Naive B cell (primary cell): ENCODE measurements around the gene TBC1D8. TPM values are rescaled to one million over a fixed set of nuclear protein-coding genes. Genes with fewer than 3 reads are reported as not detected.
A peak's percentile ranks its signal among the peaks of the same experiment; 100 is the strongest.

Experiments used
- ATAC-seq, 2 donors: fragments of 150-1000 bp; cut with Tn5 transposase; 2 replicates each; pipeline ENCODE4 v1.10.0; 2021; ENCODE audit warnings: low read depth in 2 of 2, mild to moderate bottlenecking in 2 of 2, moderate library complexity in 2 of 2
- DNase-seq: peaks from one replicate; pipeline ENCODE4 v3.0.0; 2022
- H3K27ac Mint-ChIP-seq, 6 donors: one replicate each; pipeline ENCODE4 v1.8.0; 2020 to 2022; ENCODE audit warnings: mild to moderate bottlenecking in 6 of 6, mixed read lengths in 6 of 6, moderate library complexity in 5 of 6, inconsistent platforms in 2 of 6
- H3K27me3 Mint-ChIP-seq, 3 donors: one replicate each; pipeline ENCODE4 v1.8.0; 2021 to 2022; ENCODE audit warnings: mixed read lengths in 3 of 3, mild to moderate bottlenecking in 1 of 3
- H3K36me3 Mint-ChIP-seq, 2 donors: one replicate each; pipeline ENCODE4 v1.8.0; 2020 to 2022; ENCODE audit warnings: mixed read lengths in 2 of 2, inconsistent platforms in 1 of 2, mild to moderate bottlenecking in 1 of 2
- H3K4me1 Mint-ChIP-seq, 3 donors: one replicate each; pipeline ENCODE4 v1.8.0; 2020 to 2022; ENCODE audit warnings: mixed read lengths in 3 of 3, inconsistent platforms in 1 of 3, mild to moderate bottlenecking in 1 of 3, moderate library complexity in 1 of 3
- H3K4me3 Mint-ChIP-seq, 8 donors: one replicate each; pipeline ENCODE4 v1.8.0; 2020 to 2022; ENCODE audit warnings: mild to moderate bottlenecking in 8 of 8, mixed read lengths in 8 of 8, moderate library complexity in 8 of 8, inconsistent platforms in 2 of 8
- H3K9me3 Mint-ChIP-seq, 7 donors: one replicate each; pipeline ENCODE4 v1.8.0; 2020 to 2022; ENCODE audit warnings: mixed read lengths in 7 of 7, mild to moderate bottlenecking in 5 of 7, inconsistent platforms in 2 of 7, moderate library complexity in 1 of 7
- polyA plus RNA-seq, 6 donors: library from polyadenylated mRNA; unstranded; fragments of 300-500 nt; fragmentation: Illumina TruSeq; gene quantifications; one replicate each; pipeline ENCODE4 v1.2.3, GENCODE V29; 2021; ENCODE audit warnings: low read depth in 6 of 6

Gene TBC1D8
- polyA plus RNA-seq, 6 donors from 2014 or later, result 0.19 to 0.72 (median 0.23) TPM; not detected in 1

- peaks cover 9 to 34% (median 10%) of the 10 kb centered on the region in 3 donors for H3K27me3 Mint-ChIP-seq
- H3K36me3 Mint-ChIP-seq, result peaks cover 0 to 3% of the 10 kb centered on the region in 2 donors
- peaks cover 0 to 1% (median 0%) of the 10 kb centered on the region in 7 donors for H3K9me3 Mint-ChIP-seq
- H3K4me1 Mint-ChIP-seq, result no peaks in the 10 kb centered on the region
- H3K4me3 Mint-ChIP-seq, result peak overlapping the region in 1 of 8 donors; percentile 48
- DNase-seq, result no peak
- ATAC-seq, result no peak
- peak overlapping the region in 1 of 6 donors; percentile 42 for H3K27ac Mint-ChIP-seq
Measured at GRCh38 chr2:101123795-101124471, 27.2 kb downstream of the TBC1D8 start.

GRCh38 chr2:101121174-101121573 is 30.0 kb downstream of the TBC1D8 start:
- DNase-seq (no peak), ATAC-seq (no peak)
- H3K27me3 Mint-ChIP-seq, result peaks cover 4 to 27% (median 10%) of the 10 kb centered on the region in 3 donors
- H3K36me3 Mint-ChIP-seq, result no peaks in the 10 kb centered on the region
- H3K4me1 Mint-ChIP-seq, result no peaks in the 10 kb centered on the region
- peaks cover 0 to 1% (median 0%) of the 10 kb centered on the region in 7 donors for H3K9me3 Mint-ChIP-seq
- H3K4me3 Mint-ChIP-seq, result no peak overlapping the region
- peak overlapping the region in 1 of 6 donors; percentile 49 for H3K27ac Mint-ChIP-seq

- no peak for ATAC-seq
- Mint-ChIP-seq H3K27me3 (peaks cover 0 to 19% (median 10%) of the 10 kb centered on the region in 3 donors), H3K27ac (peak overlapping the region in 1 of 6 donors; percentile 68), H3K4me1 (no peaks in the 10 kb centered on the region), H3K36me3 (no peaks in the 10 kb centered on the region), H3K4me3 (no peak overlapping the region), H3K9me3 (peaks cover 0 to 1% (median 0%) of the 10 kb centered on the region in 7 donors)
- no peak for DNase-seq
Measured at GRCh38 chr2:101120124-101120996, 30.8 kb downstream of the TBC1D8 start.

- ATAC-seq (no peak), DNase-seq (no peak)
- H3K4me3 Mint-ChIP-seq, result no peak overlapping the region
- peaks cover 0 to 1% (median 0%) of the 10 kb centered on the region in 7 donors for H3K9me3 Mint-ChIP-seq
- H3K36me3 Mint-ChIP-seq, result no peaks in the 10 kb centered on the region
- peaks cover 5 to 11% (median 10%) of the 10 kb centered on the region in 3 donors for H3K27me3 Mint-ChIP-seq
- peak overlapping the region in 1 of 6 donors; percentile 87 for H3K27ac Mint-ChIP-seq
- peaks cover 7 to 8% (median 8%) of the 10 kb centered on the region in 3 donors for H3K4me1 Mint-ChIP-seq
Measured at GRCh38 chr2:101119431-101119830, 31.8 kb downstream of the TBC1D8 start.

- H3K9me3 Mint-ChIP-seq, result peaks cover 0 to 1% (median 0%) of the 10 kb centered on the region in 7 donors
- no peak for ATAC-seq
- peaks cover 0 to 10% (median 9%) of the 10 kb centered on the region in 3 donors for H3K27me3 Mint-ChIP-seq
- no peak for DNase-seq
- H3K36me3 Mint-ChIP-seq, result no peaks in the 10 kb centered on the region
- H3K4me1 Mint-ChIP-seq, result peaks cover 7 to 21% (median 9%) of the 10 kb centered on the region in 3 donors
- peak overlapping the region in 1 of 6 donors; percentile 53 for H3K27ac Mint-ChIP-seq
- no peak overlapping the region for H3K4me3 Mint-ChIP-seq
Measured at GRCh38 chr2:101116841-101117552, 34.2 kb downstream of the TBC1D8 start.

- no peak for ATAC-seq
- H3K4me1 Mint-ChIP-seq, result peaks cover 7 to 23% (median 9%) of the 10 kb centered on the region in 3 donors
- H3K27ac Mint-ChIP-seq, result no peak overlapping the region
- DNase-seq, result no peak
- H3K9me3 Mint-ChIP-seq, result peaks cover 0 to 1% (median 0%) of the 10 kb centered on the region in 7 donors
- H3K36me3 Mint-ChIP-seq, result no peaks in the 10 kb centered on the region
- peaks cover under 1 to 10% (median 9%) of the 10 kb centered on the region in 3 donors for H3K27me3 Mint-ChIP-seq
- H3K4me3 Mint-ChIP-seq, result no peak overlapping the region
Measured at GRCh38 chr2:101116348-101116747, 34.8 kb downstream of the TBC1D8 start.

- H3K9me3 Mint-ChIP-seq, result peaks cover 0 to 1% (median 0%) of the 10 kb centered on the region in 7 donors
- H3K27me3 Mint-ChIP-seq, result peaks cover 5 to 10% (median 9%) of the 10 kb centered on the region in 3 donors
- DNase-seq (no peak), ATAC-seq (no peak)
- no peaks in the 10 kb centered on the region for H3K36me3 Mint-ChIP-seq
- H3K4me3 Mint-ChIP-seq, result no peak overlapping the region
- H3K4me1 Mint-ChIP-seq, result peaks cover 7 to 23% (median 9%) of the 10 kb centered on the region in 3 donors
- H3K27ac Mint-ChIP-seq, result no peak overlapping the region
Measured at GRCh38 chr2:101115664-101116063, 35.5 kb downstream of the TBC1D8 start.

- ATAC-seq, result peak; percentile 96 to 98
- Mint-ChIP-seq H3K27me3 (peaks cover 4 to 9% (median 5%) of the 10 kb centered on the region in 3 donors), H3K4me3 (no peak overlapping the region), H3K4me1 (peaks cover 7 to 23% (median 9%) of the 10 kb centered on the region in 3 donors), H3K36me3 (no peaks in the 10 kb centered on the region), H3K27ac (peak overlapping the region in 4 of 6 donors; percentile 2 to 36 (median 14)), H3K9me3 (peaks cover 0 to 1% (median 0%) of the 10 kb centered on the region in 7 donors)
- peak; percentile 8 for DNase-seq
Measured at GRCh38 chr2:101114815-101115214, 36.4 kb downstream of the TBC1D8 start.

GRCh38 chr2:101114268-101114783 is 36.9 kb downstream of the TBC1D8 start:
- no peak for DNase-seq
- peak overlapping the region in 1 of 6 donors; percentile 9 for H3K27ac Mint-ChIP-seq
- H3K4me1 Mint-ChIP-seq, result peaks cover 7 to 23% (median 9%) of the 10 kb centered on the region in 3 donors
- peaks cover 0 to 9% (median 5%) of the 10 kb centered on the region in 3 donors for H3K27me3 Mint-ChIP-seq
- no peak for ATAC-seq
- H3K36me3 Mint-ChIP-seq, result no peaks in the 10 kb centered on the region
- H3K9me3 Mint-ChIP-seq, result no peaks in the 10 kb centered on the region
- H3K4me3 Mint-ChIP-seq, result no peak overlapping the region

GRCh38 chr2:101113441-101114267 is 37.5 kb downstream of the TBC1D8 start:
- peaks cover 0 to 9% (median 5%) of the 10 kb centered on the region in 3 donors for H3K27me3 Mint-ChIP-seq
- H3K4me1 Mint-ChIP-seq, result peaks cover 7 to 23% (median 9%) of the 10 kb centered on the region in 3 donors
- no peak overlapping the region for H3K4me3 Mint-ChIP-seq
- H3K27ac Mint-ChIP-seq, result no peak overlapping the region
- H3K9me3 Mint-ChIP-seq, result no peaks in the 10 kb centered on the region
- DNase-seq (no peak), ATAC-seq (no peak)
- H3K36me3 Mint-ChIP-seq, result no peaks in the 10 kb centered on the region

GRCh38 chr2:101112772-101113157 is 38.4 kb downstream of the TBC1D8 start:
- Mint-ChIP-seq H3K4me1 (peaks cover 7 to 23% (median 9%) of the 10 kb centered on the region in 3 donors), H3K27me3 (peaks cover 0 to 9% (median 5%) of the 10 kb centered on the region in 3 donors), H3K27ac (no peak overlapping the region), H3K4me3 (no peak overlapping the region), H3K9me3 (no peaks in the 10 kb centered on the region), H3K36me3 (no peaks in the 10 kb centered on the region)
- ATAC-seq (peak; percentile 25 to 34), DNase-seq (no peak)
